ENCODE results near the gene SHOC2. TPM values are rescaled to one million over a fixed set of nuclear protein-coding genes. Genes with fewer than 3 reads are reported as not detected.

SHOC2 gene
- total RNA-seq, 1 donor from 2014 or later: 38.8 TPM

DNA sequence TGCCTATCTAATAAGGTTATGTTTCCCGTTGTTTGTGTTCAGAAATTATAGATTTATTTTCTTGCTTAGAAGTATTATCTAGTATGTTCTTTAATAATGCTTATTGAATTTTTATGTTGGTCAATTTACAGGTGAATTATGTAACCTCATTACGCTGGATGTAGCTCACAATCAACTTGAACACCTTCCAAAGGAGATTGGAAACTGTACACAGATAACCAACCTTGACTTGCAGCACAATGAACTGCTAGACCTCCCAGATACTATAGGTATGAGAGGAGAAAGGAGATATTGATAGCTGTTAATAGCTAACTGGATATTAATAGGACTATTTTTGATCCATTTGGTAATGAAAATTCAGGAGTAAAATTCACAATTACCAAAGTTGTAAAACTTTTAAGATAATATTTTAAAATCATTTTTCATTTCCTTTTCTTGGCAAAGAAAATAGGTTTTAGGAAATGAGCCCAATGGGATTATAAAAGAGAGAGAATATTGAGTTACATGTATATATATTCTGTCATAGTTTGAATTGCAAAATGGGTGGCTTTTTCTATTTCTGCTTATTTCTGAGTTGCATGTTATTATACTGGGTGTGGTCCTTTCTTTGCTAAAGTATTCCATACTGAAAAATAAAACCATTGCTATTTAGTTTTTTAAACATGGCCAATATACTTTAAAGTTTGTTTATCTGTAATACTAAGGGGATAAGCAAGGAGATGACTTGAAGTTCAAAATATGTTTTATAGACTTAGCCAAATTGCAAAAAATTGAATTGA lies 66.3 kb downstream of the SHOC2 start:
- no peak for ATAC-seq

DNA sequence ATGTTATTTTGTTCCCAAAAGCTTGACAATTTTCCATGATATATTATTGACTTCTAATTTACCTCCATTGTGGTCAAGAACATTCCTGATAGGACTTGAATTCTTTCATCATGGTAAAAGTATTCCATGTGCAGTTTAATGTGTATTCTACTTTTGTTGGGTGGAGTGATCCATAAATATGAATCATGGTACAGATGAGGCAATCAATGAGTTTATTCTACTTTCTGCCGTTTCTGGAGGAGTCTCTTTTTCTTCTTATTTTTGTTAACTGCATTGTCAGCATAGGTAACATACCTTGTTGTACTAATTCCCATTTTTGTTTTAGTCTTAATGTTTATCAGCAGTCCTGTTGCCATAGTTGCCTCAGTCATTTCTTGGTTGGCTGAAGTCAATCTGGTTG lies 69.6 kb downstream of the SHOC2 start:
- ATAC-seq: no peak

DNA sequence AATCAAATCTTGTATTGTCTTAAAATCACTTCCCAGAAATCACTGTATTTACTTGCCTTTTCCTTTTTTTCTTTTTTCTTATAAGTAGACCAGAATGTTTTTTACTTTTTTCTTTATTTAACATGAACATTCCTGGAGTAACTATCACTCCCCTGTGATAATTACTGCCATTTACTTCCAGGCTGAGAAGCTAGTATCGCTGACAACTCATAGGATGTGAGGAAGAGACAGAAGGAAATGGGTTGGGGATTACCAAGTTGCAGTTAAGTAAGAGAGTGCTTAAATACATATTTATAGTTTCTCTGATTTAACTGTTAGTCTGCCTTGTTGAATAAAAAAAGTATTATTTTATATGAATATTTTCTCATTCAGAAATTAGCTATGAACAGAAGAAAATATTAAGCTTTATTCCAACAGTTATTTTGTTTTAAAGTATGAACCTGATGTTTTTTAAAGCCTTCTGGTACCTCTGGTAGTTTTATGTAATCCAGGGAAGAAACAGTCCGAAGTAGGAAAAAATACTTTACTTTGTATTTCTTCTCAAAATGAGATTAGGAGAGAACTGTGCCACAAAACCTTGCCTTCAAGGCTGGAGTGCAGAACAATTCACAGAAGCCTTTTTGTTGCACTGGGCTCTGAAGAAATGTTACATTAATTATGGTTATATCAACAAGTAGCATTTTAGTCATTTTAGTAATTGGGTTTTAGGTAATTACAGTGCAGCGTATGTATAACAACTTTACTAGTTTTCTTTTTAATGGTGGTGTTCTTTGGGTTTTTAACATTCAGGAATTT lies 72.8 kb downstream of the SHOC2 start:
- no peak for ATAC-seq

DNA sequence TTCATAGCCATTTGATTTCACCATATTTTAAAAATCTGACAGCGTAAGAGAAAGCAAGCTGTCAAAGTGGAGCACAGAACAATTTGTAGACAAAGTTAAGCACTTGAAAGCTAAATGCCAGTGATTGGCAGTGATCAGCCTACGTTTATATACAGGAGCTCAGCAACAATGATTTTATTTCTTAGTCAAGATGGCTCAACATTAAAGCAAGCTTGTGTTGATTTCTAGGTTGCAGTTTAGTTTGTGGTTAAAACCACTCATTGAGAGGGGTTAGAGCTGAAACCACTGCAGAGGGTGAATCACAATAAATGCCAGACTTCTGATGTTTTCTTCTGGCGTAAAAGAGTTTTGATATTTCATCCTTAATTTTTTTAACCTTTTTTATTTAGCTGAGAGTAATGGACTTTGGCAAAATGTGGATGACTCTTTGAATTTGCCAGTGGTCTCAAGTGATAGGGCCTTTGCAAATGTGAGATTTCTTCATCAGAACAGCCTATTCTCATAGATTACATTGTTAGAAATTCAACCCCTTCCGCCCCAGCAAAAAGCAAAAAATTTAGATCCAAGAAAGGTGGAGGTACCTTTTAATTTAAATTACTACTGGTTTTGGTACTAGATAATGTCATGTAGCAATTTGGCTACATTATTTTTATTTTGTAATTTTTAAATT lies 73.8 kb downstream of the SHOC2 start:
- no peak for ATAC-seq

DNA sequence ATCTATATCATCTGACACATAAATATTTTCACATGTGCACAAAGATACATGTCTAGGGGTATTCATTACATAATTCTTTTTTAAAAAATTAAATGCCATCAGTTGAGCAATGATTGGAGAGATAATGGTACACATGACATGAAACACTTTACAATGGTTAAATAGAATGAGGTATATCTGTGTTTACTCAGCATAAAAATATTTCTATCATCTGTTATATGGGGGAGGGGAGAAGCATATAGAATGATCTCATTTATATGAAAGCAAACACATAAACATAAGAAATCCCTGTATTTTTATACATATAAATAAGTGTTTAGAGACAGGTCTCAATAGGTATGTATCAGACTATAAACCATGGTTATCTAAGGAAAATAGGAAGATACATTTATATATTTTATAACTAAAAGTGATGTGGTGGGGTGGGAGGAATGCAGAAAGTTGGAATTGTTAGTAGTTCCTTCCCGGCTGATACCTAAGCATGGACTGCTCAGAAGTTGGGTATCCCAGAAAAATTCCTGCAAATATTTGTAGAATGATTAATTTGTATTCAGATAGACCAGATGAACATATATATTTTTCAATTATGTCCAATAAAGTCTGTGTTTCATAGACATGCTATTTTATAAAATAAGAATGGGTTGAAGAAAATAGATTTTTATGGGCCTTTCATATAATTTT lies 75.1 kb downstream of the SHOC2 start:
- ATAC-seq: no peak

DNA sequence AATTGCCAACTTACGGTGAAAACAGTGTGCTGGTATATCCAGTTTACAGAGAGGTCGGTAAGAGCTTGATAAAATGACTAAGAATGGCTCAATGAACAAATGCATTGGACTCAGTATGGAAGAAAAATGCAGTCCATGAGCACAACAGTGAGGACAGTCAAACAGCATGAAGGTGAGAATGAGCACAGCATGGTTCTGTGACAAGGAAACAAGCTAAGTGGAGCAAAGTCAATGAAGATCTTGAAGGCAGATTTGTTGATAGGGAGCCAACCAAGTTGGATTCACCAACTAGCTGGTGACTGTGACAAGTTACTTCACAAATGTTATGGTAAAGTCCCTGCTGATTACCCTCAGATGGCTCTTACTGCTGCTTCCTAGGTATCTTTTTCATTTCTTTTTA lies 75.9 kb downstream of the SHOC2 start:
- no peak for ATAC-seq

DNA sequence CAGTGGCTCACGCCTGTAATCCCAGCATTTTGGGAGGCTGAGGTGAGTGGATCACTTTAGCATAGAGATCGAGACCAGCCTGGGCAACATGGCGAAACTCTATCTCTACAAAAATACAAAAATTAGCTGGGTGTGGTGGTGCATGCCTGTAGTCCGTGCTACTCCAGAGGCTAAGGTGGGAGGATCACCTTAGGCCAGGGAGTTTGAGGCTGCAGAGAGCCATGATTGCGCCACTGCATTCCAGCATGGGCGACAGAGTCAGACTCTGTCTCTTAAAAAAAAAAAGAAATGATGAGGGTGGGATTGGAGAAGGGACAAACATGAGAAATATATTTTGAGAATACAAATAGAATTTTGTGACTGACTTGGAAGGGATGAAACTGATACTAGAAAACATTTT lies 76.9 kb downstream of the SHOC2 start:
- ATAC-seq: no peak

DNA sequence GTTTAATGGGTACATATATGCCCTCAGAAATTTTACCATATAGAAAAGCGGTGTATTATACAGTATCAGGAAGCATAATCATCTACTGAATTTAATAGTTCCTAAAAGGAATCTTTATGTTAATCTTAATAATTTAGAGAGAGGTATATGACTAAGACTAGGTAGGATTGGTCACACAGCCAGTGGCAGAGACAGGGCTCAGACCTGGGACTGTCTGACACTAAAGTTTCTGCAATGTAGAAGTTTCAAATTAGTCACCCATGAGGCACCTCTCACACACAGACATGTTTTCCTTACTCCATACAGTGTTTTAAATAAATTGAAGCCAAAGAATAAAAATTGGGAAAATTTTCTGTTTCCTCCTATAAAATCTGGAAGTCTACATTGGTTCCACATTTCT lies 84.6 kb downstream of the SHOC2 start:
- peak; percentile 84 for ATAC-seq

DNA sequence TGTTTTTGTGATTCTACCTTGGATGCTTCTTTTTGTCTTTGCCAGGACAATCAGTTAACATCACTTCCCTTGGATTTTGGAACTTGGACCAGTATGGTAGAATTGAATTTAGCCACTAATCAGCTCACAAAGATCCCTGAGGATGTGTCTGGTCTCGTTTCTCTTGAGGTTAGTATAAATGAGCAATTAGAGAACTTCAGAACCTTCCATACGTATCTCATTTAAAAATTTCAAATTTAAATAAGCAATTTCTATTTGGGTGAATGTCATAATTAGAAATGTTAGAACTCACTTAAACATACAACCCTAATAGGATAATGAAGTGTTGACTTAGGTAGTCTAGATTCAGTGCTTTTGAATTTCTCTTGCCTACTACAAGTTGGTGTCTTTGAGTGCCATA lies 88.1 kb downstream of the SHOC2 start:
- ATAC-seq: no peak

DNA sequence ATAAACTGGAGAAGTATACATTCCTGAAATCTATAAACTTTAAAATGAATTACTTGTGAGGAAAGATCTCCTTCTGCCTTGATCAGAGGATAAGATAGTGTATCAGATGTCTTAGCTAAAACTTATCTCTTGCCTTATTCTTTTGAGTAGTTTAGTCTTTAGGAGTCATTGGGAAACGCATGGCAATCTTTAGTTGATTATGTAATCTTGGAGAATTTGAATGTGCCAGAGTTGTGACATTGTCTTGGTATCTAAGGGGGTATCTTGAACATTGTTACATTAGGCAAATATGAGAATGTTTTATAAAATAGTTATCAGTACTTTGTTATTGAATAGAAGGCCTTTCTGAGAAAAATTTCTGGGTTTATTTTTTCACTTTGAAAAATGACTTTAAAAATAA lies 95.8 kb downstream of the SHOC2 start:
- no peak for ATAC-seq

DNA sequence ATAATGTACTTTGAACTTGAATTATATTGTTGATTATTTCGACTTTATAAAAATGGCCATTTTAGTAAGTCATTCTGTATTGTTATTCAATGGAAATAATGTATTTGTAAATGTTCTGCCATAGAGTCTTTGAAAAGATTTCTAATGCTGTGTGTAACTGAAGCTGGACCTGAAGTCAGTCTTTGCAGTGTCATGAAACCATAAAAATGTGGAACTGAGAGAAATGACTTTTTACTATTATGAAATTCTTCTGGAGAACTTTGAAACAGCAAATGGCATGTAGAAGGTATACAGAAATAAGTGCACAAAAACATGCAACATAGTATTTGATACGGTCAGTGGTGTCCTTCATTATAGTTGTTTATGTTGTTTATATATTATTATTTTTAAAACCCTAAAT lies 97.7 kb downstream of the SHOC2 start:
- no peak for ATAC-seq

DNA sequence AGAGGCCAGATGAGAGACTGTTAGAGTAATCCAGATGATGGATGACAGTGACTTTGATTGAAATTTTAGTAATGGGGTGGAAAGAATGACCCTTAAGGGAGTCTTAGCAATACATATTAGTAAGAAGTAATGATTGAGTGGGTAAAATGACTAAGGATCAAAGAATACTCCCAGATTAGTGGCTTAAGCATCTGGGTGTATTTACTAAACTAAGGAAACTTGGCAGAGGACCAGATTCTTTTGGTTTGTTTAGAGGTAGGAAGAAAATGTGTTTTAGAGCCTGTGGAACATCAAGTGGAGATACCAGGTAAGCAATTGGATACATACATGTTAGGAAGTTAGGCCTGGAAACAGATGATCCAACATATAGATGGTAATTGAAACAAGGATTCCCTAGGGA lies 98.6 kb downstream of the SHOC2 start:
- ATAC-seq: no peak

DNA sequence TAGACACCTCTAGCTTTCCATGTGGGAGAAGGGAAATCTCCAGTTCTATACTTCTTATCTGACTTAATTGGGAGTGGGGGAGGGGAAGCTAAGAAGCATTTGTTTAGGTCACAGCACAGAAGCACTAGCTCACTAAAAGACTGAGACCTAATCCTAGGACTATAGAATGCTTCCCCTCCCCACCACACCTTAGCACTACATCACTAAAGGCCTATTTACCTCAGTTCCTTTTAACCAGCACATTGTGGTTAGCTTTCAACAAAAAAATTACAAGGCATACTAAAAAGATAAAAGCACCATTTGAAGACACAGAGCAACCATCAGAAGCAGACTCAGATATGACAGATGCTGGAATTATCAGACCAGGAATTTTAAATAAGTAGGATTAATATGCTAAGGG lies 103.7 kb downstream of the SHOC2 start:
- ATAC-seq: no peak

DNA sequence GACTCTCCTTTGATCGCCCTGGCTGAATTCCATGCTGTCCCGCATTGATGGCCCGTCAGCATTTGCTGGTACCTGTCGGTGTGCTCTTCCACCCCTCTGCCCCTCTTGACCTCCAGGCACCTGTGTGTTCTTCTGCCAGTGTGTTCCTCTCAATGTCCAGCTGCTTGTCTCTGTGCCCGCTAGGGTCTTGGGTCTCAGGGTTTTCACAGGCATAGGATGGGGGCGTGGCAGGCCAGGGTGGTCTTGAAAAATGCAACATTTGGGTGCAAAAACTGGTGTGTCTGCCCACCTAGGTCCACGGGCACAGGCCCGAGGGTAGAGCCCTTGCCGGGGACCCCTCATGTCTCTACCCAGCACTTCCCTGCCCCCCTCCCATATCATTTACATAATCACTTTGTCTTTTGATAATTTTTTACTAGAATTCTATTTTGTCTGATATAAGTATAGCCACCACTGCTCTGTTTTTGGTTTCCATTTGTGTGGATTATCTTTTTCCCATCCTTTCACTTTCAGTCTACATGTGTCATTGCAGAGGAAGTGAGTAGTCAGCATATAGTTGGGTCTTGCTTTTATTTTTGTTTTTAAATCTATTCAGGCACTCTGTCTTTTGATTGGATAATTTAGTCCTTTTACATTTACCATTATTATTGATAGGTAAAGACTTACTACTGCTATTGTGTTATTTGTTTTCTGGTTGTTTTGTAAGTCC lies 110.8 kb downstream of the SHOC2 start:
- no peak for ATAC-seq

DNA sequence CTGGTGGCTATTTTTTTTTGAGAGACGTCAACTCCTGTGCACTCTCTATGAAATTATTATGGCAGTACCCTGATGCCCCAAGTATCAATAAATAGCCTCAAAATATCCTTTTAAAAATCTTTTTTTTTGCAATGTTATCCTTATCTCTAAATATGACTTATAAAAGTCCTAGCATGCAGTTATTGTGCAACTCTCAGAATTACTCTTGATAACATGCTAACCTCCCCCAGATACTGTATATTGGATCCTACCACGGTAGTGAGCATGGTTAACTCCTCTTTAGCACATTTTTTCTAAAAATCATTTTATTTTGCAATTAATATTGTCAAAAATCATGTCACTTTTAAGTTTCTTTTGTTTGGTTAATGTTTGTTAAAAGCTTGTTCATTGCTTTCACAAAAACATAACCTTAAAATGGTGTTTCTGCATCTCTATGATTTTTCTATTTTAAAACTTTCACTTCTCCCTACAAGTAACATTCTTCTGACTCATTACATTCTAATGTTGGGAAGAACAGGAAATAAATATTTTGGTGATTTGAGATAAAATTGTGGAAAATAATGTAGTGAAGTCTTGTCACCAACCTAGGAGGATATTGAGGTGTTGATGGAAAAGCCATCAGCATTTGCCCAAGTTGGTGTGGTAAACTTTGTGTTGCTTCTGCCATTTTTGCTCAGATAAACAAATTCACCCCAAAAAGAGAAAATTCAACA lies 115.3 kb downstream of the SHOC2 start:
- no peak for ATAC-seq

DNA sequence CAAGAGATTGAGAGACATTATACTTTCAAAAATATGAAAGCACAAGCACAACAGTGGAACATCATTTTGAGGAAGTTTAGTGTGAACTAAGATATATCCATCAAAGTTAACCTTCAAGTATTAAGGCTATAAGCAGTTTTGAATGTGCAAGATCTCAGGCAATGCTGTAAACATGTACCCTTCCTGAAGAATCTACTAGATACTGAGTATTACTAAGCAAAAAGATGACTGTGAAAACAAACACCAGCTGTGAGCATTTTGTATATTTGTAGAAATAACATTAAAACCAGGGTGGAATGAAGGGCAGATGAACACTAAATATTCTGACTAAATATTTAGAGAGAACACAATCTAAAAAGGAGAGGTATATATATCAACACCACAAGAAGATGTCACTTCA lies 116.1 kb downstream of the SHOC2 start:
- ATAC-seq: no peak

DNA sequence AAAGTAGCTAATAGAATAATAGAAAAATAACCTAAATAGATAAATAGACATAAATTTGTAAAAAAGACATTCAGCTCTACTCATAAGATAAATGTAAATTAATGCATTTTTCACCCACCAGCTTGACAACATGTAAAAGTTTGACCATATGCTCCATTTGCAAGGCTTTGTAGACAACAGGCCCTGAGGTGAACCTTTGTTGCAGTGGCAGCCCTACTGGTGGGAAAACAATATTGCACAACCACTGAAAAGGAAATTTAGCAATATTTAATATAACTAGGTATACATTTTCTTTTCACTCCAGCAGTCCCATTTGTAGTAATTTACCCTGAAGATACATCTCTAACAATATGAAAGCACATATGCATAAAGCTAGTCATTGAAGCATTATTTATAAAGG lies 118.5 kb downstream of the SHOC2 start:
- ATAC-seq: no peak

DNA sequence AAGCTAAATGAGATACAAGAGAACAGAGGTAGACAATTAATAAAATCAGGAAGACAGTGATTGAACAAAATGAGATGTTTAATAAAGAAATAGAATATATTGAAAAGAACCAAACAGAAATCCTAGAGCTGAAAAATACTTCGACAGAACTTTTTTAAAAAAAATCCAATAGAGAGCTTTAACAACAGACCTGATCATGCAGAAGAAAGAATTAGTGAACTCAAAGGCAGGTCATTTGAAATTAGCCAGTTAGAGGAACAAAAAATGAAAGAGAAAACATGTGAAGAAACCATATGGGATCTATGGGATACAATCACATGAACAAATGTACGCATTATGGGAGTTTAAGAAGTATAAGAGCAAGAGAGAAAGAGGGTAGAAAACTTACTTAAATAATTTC lies 120.1 kb downstream of the SHOC2 start:
- ATAC-seq: no peak

DNA sequence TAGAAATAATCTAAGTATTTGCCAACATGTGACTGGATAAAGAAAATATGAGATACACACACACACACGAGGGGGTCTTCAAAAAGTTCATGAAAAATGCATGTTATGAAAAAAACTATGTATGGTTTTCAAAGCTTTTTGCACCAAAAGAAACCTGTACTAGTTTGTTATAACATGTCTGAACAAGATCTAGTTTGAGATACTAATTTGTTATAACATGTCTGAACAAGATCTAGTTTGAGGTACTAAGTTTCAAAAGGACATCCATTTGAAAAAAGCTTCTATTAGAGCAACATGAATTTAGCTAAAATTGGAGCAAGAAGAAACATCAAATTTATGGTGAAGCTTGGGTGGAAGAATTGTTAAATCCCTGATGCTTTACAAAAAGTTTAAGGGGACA lies 137.6 kb downstream of the SHOC2 start:
- ATAC-seq: no peak

Data from esophagus mucosa (tissue), 1 donor.